GM23338 (cell line): ENCODE measurements around the gene MAPK4.

Experiments used
- JUNB ChIP-seq: IDR thresholded peaks from one replicate; pipeline ENCODE4 v1.6.1; 2016; ENCODE audit warnings: antibody characterized with exemption; ENCODE audit not compliant: unreplicated experiment
- STAT1 ChIP-seq: IDR thresholded peaks from one replicate; pipeline ENCODE4 v1.6.1; 2016; ENCODE audit warnings: antibody characterized with exemption; ENCODE audit not compliant: unreplicated experiment
- TF ChIP-seq, protein P1 (sequence below), 2 experiments: fragments of 200-600 bp in 1 of 2; sonication (generic) in 1 of 2; conservative IDR thresholded peaks; 2 replicates each; pipeline versions ENCODE4 v1.5.1 to v1.6.1; 2016 to 2017; ENCODE audit warnings: antibody characterized with exemption in 2 of 2, low read depth in 2 of 2, mild to moderate bottlenecking in 2 of 2, moderate library complexity in 1 of 2

GRCh38 chr18:50523165-50523564 lies 36.7 kb upstream of the MAPK4 start:
- TF ChIP-seq, protein P1, sequence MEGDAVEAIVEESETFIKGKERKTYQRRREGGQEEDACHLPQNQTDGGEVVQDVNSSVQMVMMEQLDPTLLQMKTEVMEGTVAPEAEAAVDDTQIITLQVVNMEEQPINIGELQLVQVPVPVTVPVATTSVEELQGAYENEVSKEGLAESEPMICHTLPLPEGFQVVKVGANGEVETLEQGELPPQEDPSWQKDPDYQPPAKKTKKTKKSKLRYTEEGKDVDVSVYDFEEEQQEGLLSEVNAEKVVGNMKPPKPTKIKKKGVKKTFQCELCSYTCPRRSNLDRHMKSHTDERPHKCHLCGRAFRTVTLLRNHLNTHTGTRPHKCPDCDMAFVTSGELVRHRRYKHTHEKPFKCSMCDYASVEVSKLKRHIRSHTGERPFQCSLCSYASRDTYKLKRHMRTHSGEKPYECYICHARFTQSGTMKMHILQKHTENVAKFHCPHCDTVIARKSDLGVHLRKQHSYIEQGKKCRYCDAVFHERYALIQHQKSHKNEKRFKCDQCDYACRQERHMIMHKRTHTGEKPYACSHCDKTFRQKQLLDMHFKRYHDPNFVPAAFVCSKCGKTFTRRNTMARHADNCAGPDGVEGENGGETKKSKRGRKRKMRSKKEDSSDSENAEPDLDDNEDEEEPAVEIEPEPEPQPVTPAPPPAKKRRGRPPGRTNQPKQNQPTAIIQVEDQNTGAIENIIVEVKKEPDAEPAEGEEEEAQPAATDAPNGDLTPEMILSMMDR (conservative IDR thresholded peaks at IDR 0.05; ENCODE audit: low read depth in 2 of 2): no peak
- no peak for TF ChIP-seq JUNB
- no peak for TF ChIP-seq STAT1
